Measurements from ENCODE around the gene TMEM43. TPM values are rescaled to one million over a fixed set of nuclear protein-coding genes. Genes with fewer than 3 reads are reported as not detected.

The TMEM43 gene
- polyA plus RNA-seq, 6 donors from 2014 or later: 36.7 to 42.9 (median 39.2) TPM

DNA sequence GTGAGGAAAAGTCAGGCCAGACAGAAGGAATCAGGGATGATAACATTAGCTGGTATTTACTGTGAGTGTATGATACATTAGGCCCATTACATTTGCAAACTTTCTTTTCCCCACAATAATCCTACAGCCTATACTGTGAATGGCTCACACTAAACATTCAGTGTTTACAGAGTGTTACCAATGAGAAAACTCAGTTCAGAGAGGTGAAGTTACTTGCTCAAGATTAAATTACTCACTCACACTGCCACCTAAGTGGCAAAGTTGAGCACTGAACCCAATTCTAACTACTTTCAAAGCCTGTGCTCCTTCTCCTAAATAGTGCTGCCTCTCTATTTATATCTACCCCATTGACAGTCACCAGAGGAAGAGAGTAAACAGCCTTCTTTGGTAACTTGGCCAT, 45.0 kb downstream of the TMEM43 start:
- H3K9me3 Mint-ChIP-seq: no peaks in the 10 kb centered on the region
- peaks cover 57 to 67% of the 10 kb centered on the region in 2 donors for H3K36me3 Mint-ChIP-seq
- H3K4me3 Mint-ChIP-seq: no peak overlapping the region
- ATAC-seq (ENCODE audit: low read depth in 2 of 2) (no peak), DNase-seq (no peak)
- H3K27ac Mint-ChIP-seq: peak overlapping the region in 1 of 6 donors; percentile 3
- peaks cover 17 to 32% (median 18%) of the 10 kb centered on the region in 3 donors for H3K4me1 Mint-ChIP-seq
- H3K27me3 Mint-ChIP-seq: no peaks in the 10 kb centered on the region

DNA sequence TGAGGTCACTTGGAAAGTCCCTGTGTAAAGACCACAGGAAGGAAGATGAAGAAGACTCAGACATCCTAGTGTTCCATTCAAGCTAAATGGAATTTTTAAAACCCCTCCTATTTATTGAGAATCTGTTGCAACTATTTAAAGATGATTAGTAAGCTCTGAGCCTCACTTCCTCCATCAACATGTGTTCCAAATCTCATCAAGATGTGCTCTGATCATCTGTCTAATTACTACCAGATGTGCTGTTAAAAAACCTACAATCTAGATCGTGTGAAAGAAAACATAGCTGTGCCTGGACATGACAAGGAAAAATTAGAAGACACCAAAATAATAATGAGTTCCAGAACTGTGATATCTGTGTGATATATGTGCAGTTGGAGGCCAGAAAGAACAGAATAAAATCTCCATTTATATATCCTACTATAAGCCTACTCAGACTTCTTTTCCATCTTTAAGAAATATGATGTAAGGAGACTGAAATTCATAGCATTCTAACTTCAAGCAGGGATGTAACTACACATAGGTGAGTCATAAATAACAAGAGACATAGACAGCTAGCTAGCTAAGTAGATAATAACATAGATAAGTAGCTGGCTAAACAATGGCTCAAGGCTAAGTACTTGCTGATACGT, 45.8 kb downstream of the TMEM43 start:
- H3K36me3 Mint-ChIP-seq: peaks cover 49 to 62% of the 10 kb centered on the region in 2 donors

DNA sequence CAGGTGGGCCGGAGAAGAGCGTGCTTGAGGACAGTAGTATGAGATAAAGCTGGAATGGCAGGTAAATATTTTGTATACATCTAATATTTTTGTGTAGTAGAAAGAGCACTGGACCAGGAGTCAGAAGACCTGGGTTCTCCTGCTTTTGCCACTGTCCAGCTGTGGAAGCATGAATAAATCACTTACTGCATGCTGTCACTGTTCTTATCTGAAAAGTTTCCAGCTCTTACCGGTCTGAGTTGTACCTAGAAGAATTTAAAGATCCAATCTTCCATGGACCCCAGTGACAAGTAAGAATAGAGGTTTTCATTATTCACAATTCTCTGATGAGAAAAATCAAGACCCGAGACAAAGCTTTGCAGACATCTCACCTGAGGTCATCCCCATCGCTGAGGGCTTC, 47.6 kb downstream of the TMEM43 start:
- H3K27me3 Mint-ChIP-seq: no peaks in the 10 kb centered on the region
- DNase-seq: no peak
- peaks cover 40 to 43% of the 10 kb centered on the region in 2 donors for H3K36me3 Mint-ChIP-seq
- peak overlapping the region in 1 of 6 donors; percentile 5 for H3K27ac Mint-ChIP-seq
- H3K4me1 Mint-ChIP-seq: peaks cover 32 to 41% (median 40%) of the 10 kb centered on the region in 3 donors
- no peaks in the 10 kb centered on the region for H3K9me3 Mint-ChIP-seq
- ATAC-seq (ENCODE audit: low read depth in 2 of 2): no peak
- H3K4me3 Mint-ChIP-seq: no peak overlapping the region

More for the DNA sequence above, 45.8 kb downstream of the TMEM43 start:
- ATAC-seq (ENCODE audit: low read depth in 2 of 2) (no peak), DNase-seq (no peak)
- Mint-ChIP-seq H3K27me3 (no peaks in the 10 kb centered on the region), H3K27ac (peak overlapping the region in 2 of 6 donors; percentile 65 to 89), H3K4me3 (no peak overlapping the region), H3K9me3 (no peaks in the 10 kb centered on the region), H3K4me1 (peaks cover 24 to 40% (median 26%) of the 10 kb centered on the region in 3 donors)

DNA sequence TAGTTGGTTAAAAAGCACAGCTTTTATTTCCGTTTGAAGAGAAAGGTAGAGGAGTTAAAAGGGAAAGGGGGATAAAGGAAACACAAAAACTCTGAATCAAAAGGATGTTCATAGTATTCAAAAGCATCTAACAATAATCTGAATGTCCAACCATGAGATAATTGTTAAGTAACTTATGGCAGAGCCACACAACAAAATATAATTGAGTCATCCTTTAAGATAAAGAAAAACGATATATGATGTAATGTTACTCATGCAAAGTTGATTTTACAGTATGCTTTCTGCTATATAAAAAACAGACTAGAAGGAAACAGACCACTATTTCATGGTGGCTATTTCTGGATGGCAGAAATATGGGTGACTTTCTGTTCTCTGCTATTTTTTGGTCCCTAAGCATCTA, 49.6 kb downstream of the TMEM43 start:
- peak overlapping the region in 2 of 8 donors; percentile 69 to 80 for H3K4me3 Mint-ChIP-seq
- DNase-seq: no peak
- H3K36me3 Mint-ChIP-seq: peaks cover 31 to 33% of the 10 kb centered on the region in 2 donors
- H3K27ac Mint-ChIP-seq: peak overlapping the region in 2 of 6 donors; percentile 19 to 89
- peaks cover 0 to 2% (median 0%) of the 10 kb centered on the region in 7 donors for H3K9me3 Mint-ChIP-seq
- peaks cover 52 to 58% (median 57%) of the 10 kb centered on the region in 3 donors for H3K4me1 Mint-ChIP-seq
- ATAC-seq (ENCODE audit: low read depth in 2 of 2): no peak
- H3K27me3 Mint-ChIP-seq: no peaks in the 10 kb centered on the region

DNA sequence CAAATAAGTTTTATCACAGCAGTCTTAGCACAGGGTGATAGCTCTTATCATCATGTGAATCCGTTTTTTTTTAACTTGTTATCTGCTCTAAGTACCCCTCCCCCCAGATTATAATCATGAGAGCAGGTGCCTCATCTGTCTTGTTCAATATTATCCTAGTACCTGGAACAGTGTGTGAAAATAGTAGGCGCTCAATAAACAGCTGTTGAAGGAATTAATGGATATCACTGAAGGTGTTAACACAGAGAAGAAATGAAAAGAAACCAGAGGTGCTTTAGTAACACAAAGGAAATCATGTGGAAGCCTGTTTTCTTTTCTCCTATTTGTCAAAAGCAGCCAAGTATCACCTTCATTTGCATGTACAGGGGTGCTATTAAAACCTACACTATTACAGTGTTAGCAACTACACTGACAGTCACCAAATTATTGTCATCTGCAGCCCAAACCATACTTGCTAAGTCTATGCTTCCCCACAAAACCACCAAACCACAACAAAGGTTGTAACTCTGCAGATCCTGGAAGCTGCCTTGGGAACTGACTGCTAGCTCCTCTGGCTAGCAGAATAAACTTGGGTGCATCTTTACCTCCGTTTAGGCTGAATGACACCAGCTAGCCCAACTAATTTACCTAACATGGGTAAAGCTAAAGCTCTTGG, 50.7 kb downstream of the TMEM43 start:
- DNase-seq (peak; percentile 9), ATAC-seq (ENCODE audit: low read depth in 2 of 2) (peak in 1 of 2 donors; percentile 5)
- Mint-ChIP-seq H3K36me3 (peaks cover 21 to 27% of the 10 kb centered on the region in 2 donors), H3K27me3 (no peaks in the 10 kb centered on the region), H3K4me3 (peak overlapping the region in 7 of 8 donors; percentile 18 to 80 (median 69)), H3K27ac (peak overlapping the region; percentile 79 to 93 (median 90)), H3K4me1 (peaks cover 52 to 61% (median 59%) of the 10 kb centered on the region in 3 donors), H3K9me3 (peaks cover 0 to 2% (median 0%) of the 10 kb centered on the region in 7 donors)

DNA sequence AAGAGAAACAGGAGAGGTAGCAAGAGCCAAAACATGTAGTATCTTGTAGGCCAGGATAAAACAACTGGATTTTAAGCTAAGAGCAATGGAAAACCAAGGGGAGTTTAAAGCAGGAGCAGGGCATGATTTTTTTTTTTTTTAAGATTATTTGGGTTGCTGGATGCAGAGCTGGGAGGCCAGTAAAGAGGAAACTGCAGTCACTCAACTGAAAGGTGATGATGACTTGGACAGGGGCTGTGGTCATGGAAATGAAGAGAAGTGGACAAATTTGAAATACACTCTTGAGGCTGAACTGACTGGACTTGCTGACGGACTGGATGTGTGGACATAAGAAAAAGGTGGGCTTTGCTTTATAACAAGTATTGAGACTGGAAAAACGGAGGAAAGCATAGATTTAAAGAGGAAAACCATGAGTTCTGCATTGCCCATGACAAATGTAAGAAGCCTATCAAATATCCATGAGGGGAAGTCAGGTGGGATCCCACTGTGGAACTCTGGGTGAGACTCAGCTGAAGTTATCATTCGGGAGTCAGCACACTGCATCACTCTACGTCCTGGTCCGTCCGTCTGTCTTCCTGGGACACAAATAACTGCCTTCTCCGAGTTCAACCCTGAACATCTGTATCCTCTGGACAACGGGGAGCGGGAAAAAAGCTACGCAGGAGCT, 52.9 kb downstream of the TMEM43 start:
- Mint-ChIP-seq H3K27ac (peak overlapping the region; percentile 98 to 100 (median 100)), H3K36me3 (peaks cover 0 to 15% of the 10 kb centered on the region in 2 donors), H3K27me3 (no peaks in the 10 kb centered on the region), H3K9me3 (peaks cover 0 to 2% (median 0%) of the 10 kb centered on the region in 7 donors), H3K4me1 (peaks cover 51 to 60% (median 52%) of the 10 kb centered on the region in 3 donors), H3K4me3 (peak overlapping the region; percentile 93 to 99 (median 99))
- DNase-seq (peak; percentile 4), ATAC-seq (ENCODE audit: low read depth in 2 of 2) (peak; percentile 1 to 3)

DNA sequence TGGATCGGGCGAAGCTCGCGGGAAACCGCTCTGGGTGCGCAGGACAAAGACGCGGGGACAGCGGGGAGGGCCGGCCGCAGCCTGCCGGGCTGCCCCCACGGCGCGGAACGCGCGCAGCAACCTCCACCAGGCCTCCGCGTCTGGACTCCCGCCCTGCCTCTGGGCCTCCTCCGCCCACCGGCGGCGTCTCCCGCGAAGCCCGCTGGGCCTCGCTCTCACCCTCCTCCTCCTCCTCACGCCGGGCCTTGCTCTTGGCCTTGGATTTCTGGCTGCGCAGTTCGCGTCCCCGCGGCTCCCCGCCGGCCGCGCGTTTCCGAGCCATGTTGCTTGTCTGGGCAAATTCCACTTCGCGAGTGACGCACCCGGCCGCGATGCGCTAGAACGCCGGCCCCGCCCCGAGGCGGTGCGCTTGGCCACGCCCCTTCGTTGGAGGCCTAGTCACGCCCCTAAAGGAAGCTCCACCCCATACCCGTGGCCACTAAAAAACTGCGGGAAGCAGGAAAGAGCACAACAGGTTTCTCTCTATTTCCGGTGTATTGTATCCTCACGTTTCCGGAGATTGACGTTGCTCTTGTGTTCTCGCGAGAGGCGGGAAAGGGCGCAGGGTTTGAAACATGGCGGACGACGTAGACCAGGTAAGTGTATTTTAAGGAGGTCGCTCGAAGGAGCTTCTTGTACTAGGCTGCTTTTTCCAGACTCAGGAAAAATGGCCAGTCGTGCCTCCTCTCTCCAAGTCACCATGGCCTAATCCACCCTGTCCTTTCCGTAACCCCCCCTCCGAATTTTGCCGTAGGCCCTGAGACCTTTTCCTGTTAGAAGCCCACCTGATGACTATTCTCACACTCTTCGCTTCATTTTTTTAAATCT, 53.6 kb downstream of the TMEM43 start, which contains the start of the genes LSM3 and XPC:
LSM3 (plus strand) TSS at position 571 of the 867 bp plus-strand sequence; CDS start at position 615, 44 bp downstream.
XPC (minus strand) TSS at position 355 of the 867 bp plus-strand sequence; CDS start at position 322, 33 bp downstream.
- H3K9me3 Mint-ChIP-seq: peaks cover 0 to 2% (median 0%) of the 10 kb centered on the region in 7 donors
- H3K27ac Mint-ChIP-seq: peak within 1 kb of the TSS; percentile 99 to 100 (median 100)
- H3K27me3 Mint-ChIP-seq: no peaks in the 10 kb centered on the region
- ATAC-seq (ENCODE audit: low read depth in 2 of 2) (peak; percentile 87 to 88), DNase-seq (peak; percentile 100)
- H3K4me3 Mint-ChIP-seq: peak within 1 kb of the TSS; percentile 93 to 99 (median 99)
- H3K4me1 Mint-ChIP-seq: peaks cover 46 to 54% (median 51%) of the 10 kb centered on the region in 3 donors
- peaks cover 0 to 11% of the 10 kb centered on the region in 2 donors for H3K36me3 Mint-ChIP-seq

DNA sequence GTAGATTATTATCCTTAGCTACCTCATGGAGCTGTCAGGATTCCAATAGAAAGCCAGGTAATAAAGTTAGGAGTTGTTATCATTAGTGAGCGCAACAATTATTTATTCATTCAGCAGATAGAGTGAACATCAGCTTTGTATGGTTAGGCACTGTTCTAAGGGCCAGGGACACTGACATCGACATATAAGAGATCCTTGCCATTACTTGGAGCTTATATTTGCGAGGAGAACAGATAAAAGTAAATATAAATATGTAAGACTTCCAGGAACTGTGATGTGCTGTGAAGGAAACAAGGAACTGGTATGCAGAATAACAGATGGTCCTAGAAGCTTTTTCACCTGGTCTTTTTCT, 54.2 kb downstream of the TMEM43 start:
- no peaks in the 10 kb centered on the region for H3K27me3 Mint-ChIP-seq

DNA sequence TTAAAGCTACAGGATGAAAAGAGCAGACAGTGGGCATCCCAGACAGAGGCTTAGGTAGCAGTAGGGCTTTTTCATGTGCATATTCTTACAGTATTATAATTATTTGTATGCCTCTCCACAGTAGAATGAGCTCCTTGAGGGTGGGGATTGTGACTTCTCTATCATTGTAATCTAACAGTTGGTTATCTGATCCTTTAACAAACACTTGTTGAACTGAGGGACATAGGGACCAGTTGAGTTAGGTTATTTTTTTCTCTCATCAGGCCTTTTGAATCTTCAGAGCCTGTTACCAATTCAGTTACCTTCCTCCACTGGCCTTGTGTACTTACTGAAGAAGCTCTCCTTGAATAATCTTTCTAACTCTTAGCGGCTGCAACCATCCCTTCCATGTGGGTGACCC, 54.9 kb downstream of the TMEM43 start:
- DNase-seq (no peak), ATAC-seq (ENCODE audit: low read depth in 2 of 2) (no peak)
- Mint-ChIP-seq H3K27me3 (no peaks in the 10 kb centered on the region), H3K9me3 (peaks cover 0 to 2% (median 0%) of the 10 kb centered on the region in 7 donors), H3K4me1 (peaks cover 45 to 51% (median 49%) of the 10 kb centered on the region in 3 donors), H3K27ac (peak overlapping the region; percentile 71 to 100 (median 100)), H3K36me3 (peaks cover 0 to 11% of the 10 kb centered on the region in 2 donors), H3K4me3 (peak overlapping the region in 7 of 8 donors; percentile 93 to 99 (median 99))

More for the DNA sequence above, 54.2 kb downstream of the TMEM43 start:
- Mint-ChIP-seq H3K4me1 (peaks cover 46 to 54% (median 51%) of the 10 kb centered on the region in 3 donors), H3K27ac (peak overlapping the region; percentile 98 to 100 (median 100)), H3K9me3 (peaks cover 0 to 2% (median 0%) of the 10 kb centered on the region in 7 donors), H3K4me3 (peak overlapping the region; percentile 93 to 99 (median 99)), H3K36me3 (peaks cover 0 to 11% of the 10 kb centered on the region in 2 donors)
- ATAC-seq (ENCODE audit: low read depth in 2 of 2): no peak
- DNase-seq: no peak

DNA sequence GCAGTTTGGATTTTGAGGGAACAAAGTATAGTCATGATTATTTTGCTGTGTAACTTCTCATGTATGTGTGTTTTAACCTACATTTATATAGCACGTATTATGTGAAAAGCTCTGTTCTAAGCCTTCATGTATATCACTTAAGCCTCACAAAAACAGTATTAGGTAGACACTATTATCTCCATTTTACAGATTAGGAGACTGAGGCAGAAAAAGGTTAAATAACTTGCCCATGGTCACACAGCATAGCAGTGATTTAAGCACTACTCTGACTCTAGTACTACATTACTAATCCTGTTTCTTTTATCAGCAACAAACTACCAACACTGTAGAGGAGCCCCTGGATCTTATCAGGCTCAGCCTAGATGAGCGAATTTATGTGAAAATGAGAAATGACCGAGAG, 56.4 kb downstream of the TMEM43 start:
- Mint-ChIP-seq H3K9me3 (peaks cover 0 to 2% (median 0%) of the 10 kb centered on the region in 7 donors), H3K27ac (peak overlapping the region in 1 of 6 donors; percentile 38), H3K4me1 (peaks cover 32 to 37% (median 35%) of the 10 kb centered on the region in 3 donors), H3K4me3 (peak overlapping the region in 2 of 8 donors; percentile 6 to 18), H3K27me3 (no peaks in the 10 kb centered on the region), H3K36me3 (peaks cover 0 to 11% of the 10 kb centered on the region in 2 donors)
- DNase-seq (no peak), ATAC-seq (ENCODE audit: low read depth in 2 of 2) (no peak)

DNA sequence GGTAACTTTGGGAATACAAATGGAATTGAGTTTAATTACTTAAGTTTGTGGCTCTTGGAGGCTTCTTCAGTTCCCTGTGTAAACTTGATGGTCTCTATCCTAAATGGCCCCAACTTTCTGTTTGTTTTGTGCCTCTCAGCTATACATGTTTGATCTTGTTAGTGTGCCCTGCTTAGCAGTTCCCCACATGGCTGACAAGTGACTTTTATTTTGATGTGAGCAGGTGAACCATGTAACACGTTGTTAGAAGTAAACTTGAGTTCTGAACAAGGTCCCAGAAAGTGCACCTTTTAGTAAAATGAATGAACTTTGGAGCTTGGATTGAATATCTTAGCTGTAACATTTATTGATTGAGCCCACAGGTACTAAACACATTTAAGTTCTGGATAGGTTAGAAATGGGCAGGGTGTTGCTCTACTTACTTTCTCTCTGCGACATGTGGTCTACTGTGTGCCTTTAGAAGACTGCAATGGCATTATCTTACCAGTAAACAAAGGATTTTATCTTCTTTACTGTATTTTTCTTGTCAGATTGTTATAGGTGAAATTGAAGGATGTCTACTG, 58.2 kb downstream of the TMEM43 start:
- ATAC-seq (ENCODE audit: low read depth in 2 of 2) (no peak), DNase-seq (no peak)
- Mint-ChIP-seq H3K36me3 (peaks cover 11% of the 10 kb centered on the region in 2 donors), H3K4me3 (no peak overlapping the region), H3K27ac (peak overlapping the region in 1 of 6 donors; percentile 6), H3K9me3 (peaks cover 0 to 2% (median 0%) of the 10 kb centered on the region in 7 donors), H3K27me3 (no peaks in the 10 kb centered on the region), H3K4me1 (peaks cover 20 to 31% (median 30%) of the 10 kb centered on the region in 3 donors)

DNA sequence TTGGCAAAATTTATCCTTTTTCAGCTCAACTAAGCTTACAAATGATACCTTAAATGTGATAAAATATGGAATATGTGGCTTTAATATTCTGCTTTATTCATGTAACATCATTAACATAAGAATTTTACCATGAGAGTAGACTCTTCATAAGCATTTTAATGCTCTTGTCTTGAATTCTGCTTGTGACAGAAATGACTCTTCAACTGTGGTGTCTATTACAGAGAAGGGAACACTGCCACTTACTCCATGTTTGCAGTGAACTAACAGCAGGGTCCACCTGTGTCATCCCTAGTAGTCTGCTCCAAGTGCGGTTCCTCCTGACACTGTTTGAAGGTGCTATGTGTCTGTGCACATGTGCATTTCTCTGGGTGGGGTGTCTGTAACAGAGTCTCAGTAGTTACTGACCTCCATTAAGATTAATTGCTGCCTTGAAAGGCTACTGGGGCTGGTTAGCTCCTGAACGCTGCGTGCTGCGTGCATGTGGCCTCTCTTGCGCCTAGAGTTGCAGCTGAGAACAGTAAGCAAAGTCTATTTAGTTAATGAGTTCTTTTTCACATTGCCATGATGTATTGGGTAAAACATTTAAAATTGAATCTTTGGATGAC, 62.1 kb downstream of the TMEM43 start:
- Mint-ChIP-seq H3K4me1 (peaks cover 35 to 50% (median 37%) of the 10 kb centered on the region in 3 donors), H3K27ac (peak overlapping the region in 1 of 6 donors; percentile 48)
- ATAC-seq (ENCODE audit: low read depth in 2 of 2): no peak

More for the DNA sequence above, 62.1 kb downstream of the TMEM43 start:
- DNase-seq: no peak
- H3K27me3 Mint-ChIP-seq: no peaks in the 10 kb centered on the region
- peaks cover 16 to 31% of the 10 kb centered on the region in 2 donors for H3K36me3 Mint-ChIP-seq
- H3K9me3 Mint-ChIP-seq: peaks cover 0 to 6% (median 0%) of the 10 kb centered on the region in 7 donors
- no peak overlapping the region for H3K4me3 Mint-ChIP-seq

Data from naive B cell (primary cell).